GM19463 (cell line): ENCODE measurements around the gene DOHH.

Source experiments
- ATAC-seq: cut with Tn5 transposase; IDR thresholded peaks from one replicate; pipeline ENCODE4 v1.9.1; 2021; ENCODE audit warnings: mild to moderate bottlenecking, moderate library complexity; ENCODE audit not compliant: unreplicated experiment

Gene DOHH

GRCh38 chr19:3479834-3480215 lies 20.6 kb downstream of the DOHH start:
- no peak for ATAC-seq

- no peak for ATAC-seq
Measured at GRCh38 chr19:3479177-3479833, 21.2 kb downstream of the DOHH start.

GRCh38 chr19:3478409-3479176 lies 21.9 kb downstream of the DOHH start:
- ATAC-seq = no peak

GRCh38 chr19:3477951-3478350 lies 22.5 kb downstream of the DOHH start:
- no peak for ATAC-seq

GRCh38 chr19:3477506-3477905 lies 23.0 kb downstream of the DOHH start:
- no peak for ATAC-seq

- ATAC-seq = no peak
Measured at GRCh38 chr19:3476830-3477229, 23.6 kb downstream of the DOHH start.

GRCh38 chr19:3475449-3475848 lies 25.0 kb downstream of the DOHH start:
- ATAC-seq = no peak

GRCh38 chr19:3474614-3475013 lies 25.9 kb downstream of the DOHH start:
- no peak for ATAC-seq

GRCh38 chr19:3474010-3474409 lies 26.5 kb downstream of the DOHH start:
- ATAC-seq = no peak

GRCh38 chr19:3471954-3472655 lies 28.4 kb downstream of the DOHH start:
- ATAC-seq = no peak

- no peak for ATAC-seq
Measured at GRCh38 chr19:3470500-3471128, 29.9 kb downstream of the DOHH start.

GRCh38 chr19:3469638-3470499 lies 30.6 kb downstream of the DOHH start:
- ATAC-seq = no peak

- ATAC-seq = no peak
Measured at GRCh38 chr19:3468211-3468610, 32.3 kb downstream of the DOHH start.

- no peak for ATAC-seq
Measured at GRCh38 chr19:3467437-3468198, 32.9 kb downstream of the DOHH start.

GRCh38 chr19:3466635-3467034 lies 33.8 kb downstream of the DOHH start:
- ATAC-seq = no peak

- no peak for ATAC-seq
Measured at GRCh38 chr19:3465552-3465951, 34.9 kb downstream of the DOHH start.

- no peak for ATAC-seq
Measured at GRCh38 chr19:3464587-3465235, 35.8 kb downstream of the DOHH start.

GRCh38 chr19:3463714-3464586 lies 36.5 kb downstream of the DOHH start:
- ATAC-seq = no peak
